HG03521 (cell line): ENCODE data around the gene PIP5K1C.
A peak's percentile ranks its signal among the peaks of the same experiment; 100 is the strongest.
"Not testable (repeated sequence)": the region's sequence is repeated elsewhere in the genome, so short reads cannot be mapped to it uniquely, and the experiment has no call there.

Experiments used
- ATAC-seq: cut with Tn5 transposase; IDR thresholded peaks from one replicate; pipeline ENCODE4 v1.9.1; 2021; ENCODE audit warnings: mild to moderate bottlenecking, moderate library complexity; ENCODE audit not compliant: unreplicated experiment

The PIP5K1C gene

DNA sequence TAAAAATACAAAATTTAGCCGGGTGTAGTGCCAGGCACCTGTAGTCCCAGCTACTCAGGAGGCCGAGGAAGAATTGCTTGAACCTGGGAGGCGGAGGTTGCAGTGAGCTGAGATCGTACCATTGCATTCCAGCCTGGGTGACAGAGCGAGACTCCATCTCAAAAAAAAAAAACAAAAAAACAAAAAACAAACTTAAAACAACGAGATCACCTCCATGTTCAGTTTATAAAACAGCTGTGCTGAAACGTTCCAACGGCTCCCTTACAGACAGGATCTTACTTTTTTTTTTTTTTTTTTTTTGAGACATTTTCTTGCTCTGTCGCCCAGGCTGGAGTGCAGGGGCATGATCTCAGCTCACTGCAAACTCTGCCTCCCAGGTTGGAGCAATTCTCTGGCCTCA, 71.5 kb downstream of the PIP5K1C start:
- not testable (repeated sequence) for ATAC-seq

DNA sequence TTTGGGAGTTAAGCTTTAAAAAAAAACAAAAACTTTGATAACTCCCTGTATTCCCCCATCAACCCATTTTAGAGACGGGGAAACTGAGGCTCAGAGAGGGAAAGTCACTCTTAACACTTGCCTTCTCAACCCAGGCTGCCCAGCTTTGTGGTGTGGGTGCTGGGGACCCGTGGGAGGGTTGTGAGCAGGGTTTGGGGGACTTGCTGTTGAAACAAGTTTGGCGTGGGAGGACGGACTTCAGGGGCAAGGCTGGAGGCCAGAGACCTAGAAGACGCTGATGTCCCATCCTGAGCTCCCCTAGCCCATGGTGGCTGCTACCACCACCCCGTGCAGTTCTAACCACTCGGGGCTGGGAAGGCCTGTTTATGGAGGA, 72.9 kb downstream of the PIP5K1C start:
- no peak for ATAC-seq

DNA sequence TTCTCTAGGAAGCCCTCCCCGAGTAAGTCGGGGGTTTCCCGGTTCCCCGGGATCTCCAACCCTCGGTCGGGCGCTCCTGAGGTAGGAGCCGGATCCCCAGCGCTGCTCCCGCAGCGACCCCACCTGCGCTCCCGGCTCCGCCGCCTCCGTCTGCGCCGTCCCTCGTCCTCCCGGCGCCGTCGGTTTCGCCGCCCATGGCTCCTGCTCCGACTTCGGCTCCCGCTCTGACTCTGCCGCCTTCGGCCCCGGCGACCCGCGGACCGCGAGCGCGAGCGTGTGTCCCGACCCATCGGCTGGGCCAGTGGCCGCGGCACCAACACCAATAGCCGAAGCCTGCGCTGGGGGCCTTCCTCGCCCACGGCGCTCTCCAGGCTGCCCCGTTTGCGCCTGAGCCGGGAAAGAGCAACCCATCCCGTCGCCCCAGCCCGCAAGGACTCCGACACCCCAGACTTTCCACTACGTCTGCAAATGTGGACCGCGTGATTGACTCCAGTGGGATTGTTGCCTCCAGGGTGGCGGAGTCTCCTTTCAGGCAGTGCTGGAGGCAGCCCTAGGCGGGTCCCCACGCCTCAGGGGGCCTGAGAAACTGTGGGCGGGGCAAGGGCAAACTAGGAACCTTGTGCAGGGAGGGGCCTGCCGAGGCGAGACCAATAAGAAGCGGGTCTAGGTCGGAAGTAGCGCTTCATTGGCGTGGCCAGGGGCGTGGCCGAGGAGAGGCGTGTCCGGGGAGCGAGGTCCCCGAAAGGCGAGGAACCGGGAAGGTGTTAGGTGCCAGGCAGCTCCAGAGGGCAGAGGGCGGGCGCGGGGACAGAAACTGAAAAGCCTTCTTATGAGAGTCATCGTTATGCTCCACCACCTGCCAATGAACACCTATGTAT, 73.6 kb downstream of the PIP5K1C start, which contains the start of gene CACTIN:
CACTIN (minus strand) TSS at position 318 of the 878 bp plus-strand sequence; CDS start at position 290, 28 bp downstream.
- peak; percentile 87 for ATAC-seq

DNA sequence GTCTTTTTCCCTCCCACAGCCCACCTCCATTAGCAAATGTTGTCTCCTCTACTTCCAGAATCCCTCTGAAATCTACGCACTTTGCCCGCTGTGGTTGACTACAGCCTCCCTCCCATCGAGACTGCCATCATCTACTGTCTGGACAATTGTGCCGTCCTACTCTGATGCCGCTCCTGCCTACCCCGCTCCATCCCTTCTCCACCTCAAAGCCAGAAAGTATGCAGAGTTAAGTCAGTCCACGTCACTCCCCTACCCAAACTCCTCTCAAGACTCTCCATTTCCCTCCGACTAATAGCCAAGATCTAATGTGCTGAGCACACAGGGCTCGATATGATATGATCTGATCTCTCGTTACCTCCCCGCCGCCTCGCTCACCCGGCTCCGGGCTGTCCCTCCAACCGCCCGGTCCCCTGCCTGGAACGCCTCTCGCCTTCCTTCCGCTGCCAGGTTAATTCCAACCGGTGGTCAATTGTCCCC, 74.2 kb downstream of the PIP5K1C start:
- peak; percentile 4 for ATAC-seq

DNA sequence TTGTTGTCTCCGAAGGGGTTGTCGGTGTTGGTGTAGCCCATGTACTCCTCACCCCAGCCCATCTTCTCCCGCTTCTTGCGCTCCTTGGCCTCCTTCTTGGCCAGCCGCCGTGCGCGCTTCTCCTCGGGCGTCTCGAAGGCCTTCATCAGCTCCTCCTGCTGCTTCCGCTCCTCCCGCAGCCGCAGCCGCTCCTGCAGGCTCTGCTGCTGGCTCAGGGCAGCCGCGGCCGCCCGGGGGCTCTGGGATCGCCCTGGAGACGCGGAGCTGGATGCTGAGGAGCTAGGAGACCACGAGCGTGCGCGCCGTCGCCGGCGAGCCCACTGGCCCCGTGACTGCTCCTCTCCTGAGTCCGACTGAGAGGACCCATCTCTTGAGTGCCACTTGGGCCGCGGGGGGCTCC, 76.6 kb downstream of the PIP5K1C start:
- ATAC-seq, result no peak

- no peak for ATAC-seq
Measured at GRCh38 chr19:3622224-3622623, 78.0 kb downstream of the PIP5K1C start.

DNA sequence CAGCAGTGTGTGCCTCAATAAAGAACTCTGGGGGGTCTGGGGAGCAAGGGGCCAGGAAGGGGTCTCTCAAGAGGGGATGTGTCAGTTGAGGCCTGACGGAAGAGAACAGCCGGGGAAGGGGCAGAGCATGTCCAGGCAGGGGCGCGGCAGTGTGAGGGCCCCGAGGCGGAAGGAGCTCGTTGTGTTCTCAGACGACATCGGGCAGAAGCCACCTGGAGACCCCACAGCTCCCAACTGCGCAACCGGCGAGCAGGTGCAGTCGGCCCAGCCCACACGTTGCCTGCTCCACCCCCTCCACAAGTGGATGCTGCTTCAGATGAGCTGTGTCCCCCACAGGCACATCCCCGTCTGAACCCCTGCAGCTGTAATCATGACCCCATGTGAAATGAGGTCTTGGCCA, 78.6 kb downstream of the PIP5K1C start:
- no peak for ATAC-seq

DNA sequence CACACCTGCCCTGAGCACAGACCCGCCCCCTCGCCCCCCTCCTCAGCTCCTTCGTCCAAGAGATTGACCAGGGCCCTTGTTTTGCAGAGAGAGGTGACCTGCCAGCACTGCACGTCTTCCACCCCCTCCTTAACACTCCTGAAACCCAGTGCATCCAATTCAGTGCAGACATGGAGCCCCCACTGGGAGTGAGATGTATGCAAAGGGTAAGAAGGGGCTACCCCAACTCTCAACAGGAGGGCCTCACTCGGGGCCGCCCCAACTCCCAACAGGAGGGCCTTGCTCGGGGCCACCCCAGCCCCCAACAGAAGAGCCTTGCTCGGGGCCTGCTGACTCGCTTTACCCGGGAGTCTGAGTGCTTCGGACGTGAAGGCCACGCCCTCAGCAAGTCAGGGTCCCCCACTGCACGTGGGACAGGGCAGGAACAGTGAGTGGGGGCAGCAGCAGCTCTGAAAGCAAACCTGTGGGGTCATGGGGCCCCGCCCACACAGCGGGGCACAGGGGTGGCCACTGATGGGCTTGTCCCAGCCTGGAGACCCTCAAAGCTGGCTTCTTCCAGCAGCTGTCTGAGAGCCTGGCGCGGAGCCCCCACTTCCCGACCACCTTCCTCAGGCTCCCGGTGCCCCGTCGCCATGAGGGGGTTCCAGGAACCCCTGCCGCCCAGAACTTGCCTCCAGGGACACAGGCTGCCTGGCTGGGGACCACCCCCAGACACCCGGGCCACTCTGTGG, 79.3 kb downstream of the PIP5K1C start:
- no peak for ATAC-seq

- no peak for ATAC-seq
Measured at GRCh38 chr19:3620145-3620816, 80.0 kb downstream of the PIP5K1C start.

GRCh38 chr19:3619631-3620012, 80.6 kb downstream of the PIP5K1C start:
- no peak for ATAC-seq

DNA sequence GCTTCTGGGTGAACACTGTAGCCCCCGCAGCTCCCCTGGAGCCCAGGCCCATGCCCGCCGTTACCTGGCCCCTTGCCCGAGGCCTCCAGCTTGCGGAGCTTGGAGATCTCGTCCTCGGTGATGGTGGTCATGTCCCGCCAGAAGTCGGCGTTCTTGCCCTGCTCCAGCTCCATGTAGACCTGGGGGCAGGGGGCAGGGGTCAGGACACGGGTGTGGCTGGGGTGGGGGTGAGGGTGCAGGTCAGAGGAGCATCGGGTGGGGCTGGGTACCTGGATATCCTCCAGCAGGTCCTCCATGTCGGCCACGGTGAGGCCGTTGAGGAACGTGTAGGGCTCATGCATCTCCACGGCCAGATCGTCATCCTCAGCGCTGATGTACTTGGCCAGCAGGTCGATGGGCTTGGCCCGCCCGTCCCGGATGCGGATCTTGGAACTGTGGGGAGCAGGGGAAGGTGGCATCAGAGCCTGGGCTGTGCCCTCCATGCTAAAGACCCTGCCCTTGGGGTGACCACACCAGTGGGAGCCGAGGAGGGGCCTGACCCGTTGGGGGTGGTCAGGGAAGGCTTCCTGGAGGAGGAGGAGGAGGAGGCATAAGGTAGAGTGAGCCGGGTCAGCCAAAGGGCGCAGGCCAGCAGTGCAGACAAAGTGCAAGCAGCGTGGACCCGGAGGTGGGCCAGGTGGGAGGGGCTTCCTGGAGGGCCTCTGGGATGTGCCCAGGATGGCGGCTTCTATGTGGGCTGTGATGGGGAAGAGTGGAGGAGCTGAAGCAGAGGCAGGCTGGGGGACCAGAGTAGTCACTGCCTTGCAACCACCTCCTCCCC, 81.2 kb downstream of the PIP5K1C start:
- ATAC-seq, result no peak

DNA sequence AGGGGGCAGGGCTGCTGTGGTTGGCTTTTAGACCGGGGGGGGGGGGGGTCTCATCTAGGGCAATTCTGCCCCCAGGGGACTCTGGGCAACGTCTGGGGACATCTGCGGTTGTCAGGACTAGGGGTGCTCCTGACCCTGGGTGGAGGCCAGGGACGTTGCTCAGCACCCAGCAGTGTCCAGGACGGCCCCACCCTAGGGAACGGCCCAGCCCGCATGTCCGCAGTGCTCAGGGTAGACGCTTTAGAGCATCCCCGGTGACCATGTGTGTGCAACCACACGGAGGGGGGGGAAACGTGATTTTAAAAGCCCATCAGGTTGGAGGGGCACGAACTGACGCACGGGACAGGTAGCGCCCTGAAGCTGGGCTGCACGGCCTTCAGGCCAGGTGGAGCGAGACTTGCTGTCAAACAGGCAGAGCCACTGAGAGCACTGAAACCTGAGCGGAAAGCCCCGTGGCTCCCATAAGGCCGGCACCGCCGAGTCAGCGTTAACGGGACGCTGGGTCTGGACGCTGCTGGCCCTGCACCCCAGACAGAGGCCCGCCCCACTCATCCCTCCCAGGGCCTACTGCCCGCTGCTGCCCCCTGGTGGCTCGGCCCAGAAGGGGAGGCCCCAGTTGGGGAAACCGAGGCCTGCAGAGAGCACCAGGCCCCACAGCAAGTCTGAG, 82.0 kb downstream of the PIP5K1C start:
- no peak for ATAC-seq

- no peak for ATAC-seq
Measured at GRCh38 chr19:3617463-3617862, 82.8 kb downstream of the PIP5K1C start.

GRCh38 chr19:3615524-3616135, 84.6 kb downstream of the PIP5K1C start:
- no peak for ATAC-seq

GRCh38 chr19:3614858-3615505, 85.3 kb downstream of the PIP5K1C start:
- no peak for ATAC-seq

GRCh38 chr19:3613818-3614661, 86.2 kb downstream of the PIP5K1C start:
- no peak for ATAC-seq

DNA sequence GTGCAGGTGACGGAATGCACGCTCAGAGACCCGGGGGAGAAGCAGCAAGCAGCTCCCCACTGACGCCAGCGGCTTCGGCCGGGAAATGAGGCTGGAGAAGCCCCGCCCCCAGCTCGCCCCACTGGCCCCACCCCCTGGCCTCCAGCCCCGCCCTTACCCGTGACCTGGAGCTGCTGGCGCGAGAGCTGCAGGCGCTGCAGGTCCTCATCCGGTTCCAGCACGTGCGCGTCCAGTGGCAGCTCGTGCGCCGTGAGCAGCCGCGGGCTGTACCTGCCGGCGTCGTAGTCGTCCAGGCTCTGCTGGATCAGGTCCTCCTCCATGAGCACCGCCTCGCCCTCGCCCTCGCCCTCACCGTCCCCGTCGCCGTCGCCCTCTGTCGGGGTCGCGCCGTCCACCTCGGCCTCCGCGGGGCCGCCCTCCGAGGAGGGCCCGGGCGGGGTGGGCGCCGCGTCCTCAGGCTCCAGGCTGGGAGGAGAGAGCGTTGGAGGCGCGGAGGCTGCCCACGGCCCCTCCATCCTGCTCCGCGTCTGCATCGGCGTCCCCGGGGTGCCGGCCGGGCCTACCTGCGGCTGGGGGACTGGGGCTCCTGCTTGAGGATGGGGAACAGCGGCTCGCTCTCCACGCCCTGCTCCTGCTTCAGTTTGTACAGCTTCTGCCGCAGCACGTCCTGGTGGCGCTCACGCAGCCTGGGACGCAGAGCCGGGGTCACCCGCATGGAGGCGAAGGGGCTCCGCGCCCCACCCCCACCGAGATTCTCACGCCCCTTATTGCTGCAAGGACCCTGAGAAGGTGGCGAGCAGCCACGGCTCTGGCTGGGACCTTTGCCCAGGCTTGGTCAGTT, 87.1 kb downstream of the PIP5K1C start:
- ATAC-seq, result no peak
